GM19397 (cell line): ENCODE data around the gene THSD7B.
A peak's percentile ranks its signal among the peaks of the same experiment; 100 is the strongest.

Experiments
- ATAC-seq: cut with Tn5 transposase; IDR thresholded peaks from one replicate; pipeline ENCODE4 v1.9.1; 2021; ENCODE audit warnings: mild to moderate bottlenecking, moderate library complexity; ENCODE audit not compliant: unreplicated experiment

Gene THSD7B

GRCh38 chr2:137345994-137346393, 580.6 kb downstream of the THSD7B start:
- ATAC-seq, result no peak

- ATAC-seq, result no peak
These were observed 583.0 kb downstream of the THSD7B start for GRCh38 chr2:137348301-137348700.

GRCh38 chr2:137357634-137358033, 592.3 kb downstream of the THSD7B start:
- no peak for ATAC-seq

- ATAC-seq, result no peak
These were observed 602.0 kb downstream of the THSD7B start for GRCh38 chr2:137367361-137367760.

- no peak for ATAC-seq
These were observed 603.8 kb downstream of the THSD7B start for GRCh38 chr2:137369106-137369505.

- ATAC-seq, result no peak
These were observed 613.8 kb downstream of the THSD7B start for GRCh38 chr2:137379186-137379585.

- no peak for ATAC-seq
These were observed 615.3 kb downstream of the THSD7B start for GRCh38 chr2:137380610-137381009.

- no peak for ATAC-seq
These were observed 616.4 kb downstream of the THSD7B start for GRCh38 chr2:137381731-137382130.

GRCh38 chr2:137383391-137383790, 618.0 kb downstream of the THSD7B start:
- no peak for ATAC-seq

GRCh38 chr2:137387044-137387443, 621.7 kb downstream of the THSD7B start:
- no peak for ATAC-seq

- no peak for ATAC-seq
These were observed 640.2 kb downstream of the THSD7B start for GRCh38 chr2:137405496-137405895.

- ATAC-seq, result no peak
These were observed 646.2 kb downstream of the THSD7B start for GRCh38 chr2:137411585-137411984.

- ATAC-seq, result no peak
These were observed 655.4 kb downstream of the THSD7B start for GRCh38 chr2:137420744-137421143.

GRCh38 chr2:137435162-137435561, 669.8 kb downstream of the THSD7B start:
- no peak for ATAC-seq

GRCh38 chr2:137437386-137437785, 672.0 kb downstream of the THSD7B start:
- no peak for ATAC-seq

GRCh38 chr2:137444970-137445369, 679.6 kb downstream of the THSD7B start:
- ATAC-seq, result no peak

GRCh38 chr2:137449454-137449853, 684.1 kb downstream of the THSD7B start:
- ATAC-seq, result no peak

- ATAC-seq, result no peak
These were observed 689.5 kb downstream of the THSD7B start for GRCh38 chr2:137454886-137455285.

- ATAC-seq, result peak; percentile 83
These were observed 702.0 kb downstream of the THSD7B start for GRCh38 chr2:137467246-137467862.

- ATAC-seq, result no peak
These were observed 727.9 kb downstream of the THSD7B start for GRCh38 chr2:137493261-137493660.

- ATAC-seq, result no peak
These were observed 735.3 kb downstream of the THSD7B start for GRCh38 chr2:137500599-137500998.

GRCh38 chr2:137507237-137507636, 741.9 kb downstream of the THSD7B start:
- ATAC-seq, result no peak

- ATAC-seq, result no peak
These were observed 743.5 kb downstream of the THSD7B start for GRCh38 chr2:137508739-137509384.
